Upper lobe of right lung (tissue), 1 donor: Measurements from ENCODE around the gene IPO13. TPM values are rescaled to one million over a fixed set of nuclear protein-coding genes. Genes with fewer than 3 reads are reported as not detected.
A peak's percentile ranks its signal among the peaks of the same experiment; 100 is the strongest.

Experiments
- ATAC-seq: fragments of 200-7000 bp; cut with Tn5 transposase; one replicate; pipeline ENCODE4 v1.9.1; 2020; ENCODE audit warnings: mild to moderate bottlenecking, moderate library complexity
- DNase-seq: peaks from one replicate; pipeline ENCODE4 v3.0.0-alpha.2; 2020
- H3K27ac ChIP-seq: fragments of 200-600 bp; one replicate; pipeline ENCODE4 v1.8.0; 2022
- H3K27me3 ChIP-seq: fragments of 200-600 bp; one replicate; pipeline ENCODE4 v1.8.0; 2022; ENCODE audit warnings: mild to moderate bottlenecking
- H3K36me3 ChIP-seq: fragments of 200-600 bp; one replicate; pipeline ENCODE4 v1.8.0; 2022
- H3K4me1 ChIP-seq: fragments of 200-600 bp; one replicate; pipeline ENCODE4 v1.8.0; 2022
- H3K4me3 ChIP-seq: fragments of 200-600 bp; one replicate; pipeline ENCODE4 v1.8.0; 2022; ENCODE audit warnings: mild to moderate bottlenecking
- H3K9me3 ChIP-seq: fragments of 200-600 bp; one replicate; pipeline ENCODE4 v1.8.0; 2022
- intact Hi-C: fragments of 100-400 bp; cut with DNase I; formaldehyde crosslinking; loops from one replicate; pipeline ENCODE4 v1.11.0; 2022
- total RNA-seq: library from RNA; stranded (reverse); fragmentation: NEBNext Ultra II Directional; extraction: Animal tissue kit (Norgen Biotek cat#: 25700); gene quantifications from one replicate; pipeline ENCODE4 v1.2.1, GENCODE V29; 2021
- TF ChIP-seq, protein P1 (sequence below): fragments of 200-600 bp; IDR thresholded peaks from one replicate; pipeline ENCODE4 v1.8.0; 2022; ENCODE audit warnings: antibody characterized with exemption
- donor health status: DM: no; HTN: yes; CAD: no; lungs with severe emphysema.

The IPO13 gene
- total RNA-seq, 1 donor from 2014 or later = 24.9 TPM

DNA sequence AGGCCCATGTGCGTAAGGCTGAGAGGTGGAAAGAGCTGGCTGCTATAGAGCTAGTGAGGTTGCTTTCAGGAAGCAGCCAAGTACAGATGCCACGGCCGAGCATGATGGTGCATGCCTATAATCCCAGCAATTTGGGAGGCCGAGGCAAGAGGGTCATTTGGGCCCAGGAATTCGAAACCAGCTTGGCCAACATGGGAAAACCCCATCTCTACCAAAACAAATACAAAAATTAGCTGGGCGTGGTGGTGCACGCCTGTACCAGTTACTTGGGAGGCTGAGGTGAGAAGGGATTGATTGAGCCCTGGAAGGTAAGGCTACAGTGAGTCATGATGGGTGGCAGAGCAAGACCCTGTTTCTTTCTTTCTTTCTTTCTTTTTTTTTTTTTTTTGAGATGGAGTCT lies 47.3 kb downstream of the IPO13 start:
- no peak for DNase-seq
- Histone ChIP-seq H3K27ac (no peak overlapping the region), H3K27me3 (no peaks in the 10 kb centered on the region), H3K36me3 (no peaks in the 10 kb centered on the region), H3K4me1 (peaks cover 10% of the 10 kb centered on the region), H3K4me3 (no peak overlapping the region), H3K9me3 (no peaks in the 10 kb centered on the region)
- intact Hi-C loops = no loop called here
- ATAC-seq = no peak
- TF ChIP-seq, protein P1, sequence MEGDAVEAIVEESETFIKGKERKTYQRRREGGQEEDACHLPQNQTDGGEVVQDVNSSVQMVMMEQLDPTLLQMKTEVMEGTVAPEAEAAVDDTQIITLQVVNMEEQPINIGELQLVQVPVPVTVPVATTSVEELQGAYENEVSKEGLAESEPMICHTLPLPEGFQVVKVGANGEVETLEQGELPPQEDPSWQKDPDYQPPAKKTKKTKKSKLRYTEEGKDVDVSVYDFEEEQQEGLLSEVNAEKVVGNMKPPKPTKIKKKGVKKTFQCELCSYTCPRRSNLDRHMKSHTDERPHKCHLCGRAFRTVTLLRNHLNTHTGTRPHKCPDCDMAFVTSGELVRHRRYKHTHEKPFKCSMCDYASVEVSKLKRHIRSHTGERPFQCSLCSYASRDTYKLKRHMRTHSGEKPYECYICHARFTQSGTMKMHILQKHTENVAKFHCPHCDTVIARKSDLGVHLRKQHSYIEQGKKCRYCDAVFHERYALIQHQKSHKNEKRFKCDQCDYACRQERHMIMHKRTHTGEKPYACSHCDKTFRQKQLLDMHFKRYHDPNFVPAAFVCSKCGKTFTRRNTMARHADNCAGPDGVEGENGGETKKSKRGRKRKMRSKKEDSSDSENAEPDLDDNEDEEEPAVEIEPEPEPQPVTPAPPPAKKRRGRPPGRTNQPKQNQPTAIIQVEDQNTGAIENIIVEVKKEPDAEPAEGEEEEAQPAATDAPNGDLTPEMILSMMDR = no peak

DNA sequence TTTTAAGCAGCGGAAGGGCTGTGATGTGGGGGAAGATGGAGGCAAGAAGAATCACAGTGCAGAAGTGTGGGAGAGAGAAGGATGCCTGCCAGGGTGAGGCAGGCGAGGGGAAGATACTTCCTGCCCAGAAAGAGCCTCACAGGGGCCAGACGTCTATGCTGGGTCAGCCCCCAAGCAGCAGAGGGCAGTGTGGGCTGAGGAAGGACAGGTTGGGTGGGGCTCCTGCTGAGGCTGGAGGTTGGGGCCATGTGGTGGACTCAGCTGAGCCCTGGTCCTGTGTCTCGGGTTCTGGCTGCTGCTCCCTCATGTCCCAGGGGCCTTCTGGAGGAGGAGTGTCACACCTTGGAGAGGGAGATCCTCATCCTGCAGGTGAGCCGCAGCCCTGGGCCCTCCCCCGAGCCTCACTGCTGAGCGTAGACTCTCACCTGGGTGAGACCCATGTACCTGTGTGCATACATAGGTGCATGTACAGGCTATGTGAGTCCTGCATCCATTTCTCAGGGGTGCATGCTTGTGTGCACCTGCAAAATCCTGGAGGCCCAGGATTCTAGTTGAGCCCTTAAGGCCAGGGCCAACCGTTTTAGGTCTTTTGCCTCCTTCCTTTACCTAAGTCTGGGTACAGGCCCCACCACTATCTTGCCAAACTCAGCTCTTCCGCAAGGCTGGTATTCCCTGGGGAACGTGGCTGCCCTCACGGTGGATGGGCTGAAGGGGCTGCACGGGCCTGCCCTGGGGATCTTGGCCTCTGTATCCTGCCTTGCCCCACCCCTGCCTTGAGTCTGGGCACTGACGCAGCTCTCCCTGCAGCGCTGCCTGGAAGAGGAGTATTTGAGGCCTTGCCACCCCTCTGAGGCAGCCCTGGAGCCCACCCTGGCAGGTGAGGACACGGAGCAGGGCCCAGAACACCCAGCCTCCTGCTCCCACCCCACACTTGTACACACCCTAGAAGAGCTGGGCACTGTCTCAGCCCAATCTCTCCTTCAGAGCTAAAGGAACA lies 48.3 kb downstream of the IPO13 start:
- H3K9me3 ChIP-seq = no peaks in the 10 kb centered on the region
- TF ChIP-seq, protein P1 = peak; percentile 10
- H3K36me3 ChIP-seq = peaks cover 7% of the 10 kb centered on the region
- intact Hi-C loops = no loop called here
- peaks cover 10% of the 10 kb centered on the region for H3K4me1 ChIP-seq
- no peak overlapping the region for H3K27ac ChIP-seq
- no peak overlapping the region for H3K4me3 ChIP-seq
- DNase-seq = no peak
- H3K27me3 ChIP-seq = no peaks in the 10 kb centered on the region
- ATAC-seq = no peak

DNA sequence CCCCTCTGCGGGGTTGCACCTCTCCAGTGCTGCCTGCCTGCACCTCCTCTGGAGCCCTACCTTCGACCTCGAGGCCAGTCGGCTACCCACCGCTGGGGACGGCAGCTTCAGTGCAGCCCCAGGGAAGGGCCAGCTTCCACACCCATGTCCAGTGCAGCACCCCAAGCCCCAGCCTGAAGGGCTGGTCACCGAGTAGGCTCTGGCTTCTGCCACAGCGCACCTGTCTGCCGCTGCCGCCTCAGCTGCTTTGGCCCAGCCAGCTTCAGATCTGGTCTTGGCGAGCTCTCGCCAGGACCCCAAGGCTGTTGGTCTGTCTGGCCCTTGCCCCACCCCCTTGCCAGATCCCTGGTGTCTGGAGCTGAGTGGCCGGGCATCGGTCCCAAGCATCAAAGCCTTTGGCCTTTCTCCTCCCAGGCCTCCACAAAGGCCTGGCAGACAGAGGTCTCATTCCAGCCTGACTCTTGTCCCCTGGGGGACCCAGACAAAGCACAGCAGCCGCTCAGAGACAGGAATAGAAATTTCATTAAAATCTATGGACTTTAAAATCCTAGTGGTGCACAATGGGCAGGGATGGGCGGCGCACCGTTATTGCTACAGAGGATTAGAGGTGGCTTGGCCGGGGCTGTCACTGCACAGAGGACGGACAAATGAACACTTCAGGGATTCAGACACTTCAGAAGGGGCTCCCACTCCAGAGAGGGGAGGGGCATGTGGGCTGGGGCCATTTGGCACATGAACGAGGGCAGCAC lies 49.4 kb downstream of the IPO13 start:
- H3K4me3 ChIP-seq = no peak overlapping the region
- peaks cover 3% of the 10 kb centered on the region for H3K4me1 ChIP-seq
- no peak for DNase-seq
- no peaks in the 10 kb centered on the region for H3K27me3 ChIP-seq
- no peaks in the 10 kb centered on the region for H3K9me3 ChIP-seq
- TF ChIP-seq, protein P1 = no peak
- H3K36me3 ChIP-seq = peaks cover 14% of the 10 kb centered on the region
- intact Hi-C loops = no loop called here
- H3K27ac ChIP-seq = no peak overlapping the region
- no peak for ATAC-seq

DNA sequence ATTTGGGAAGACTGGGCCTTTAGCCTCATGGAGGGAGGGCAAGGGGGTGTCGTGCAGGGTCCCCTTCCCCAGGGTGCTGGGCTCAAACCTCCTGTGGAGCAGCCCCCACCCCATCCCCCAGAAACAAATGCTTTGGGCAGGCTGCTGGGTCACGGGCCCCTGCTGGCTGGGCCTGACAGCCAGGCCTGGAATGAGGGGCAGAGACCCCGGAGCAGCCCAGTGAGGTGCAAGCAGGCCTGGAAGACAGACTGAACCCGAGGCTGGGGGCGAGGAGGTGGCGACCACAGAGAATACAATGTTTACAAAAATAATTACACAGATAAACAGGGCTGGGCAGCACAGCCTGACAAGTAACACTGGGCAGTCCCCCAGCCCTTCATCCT lies 50.0 kb downstream of the IPO13 start:
- TF ChIP-seq, protein P1 = no peak
- Histone ChIP-seq H3K4me3 (no peak overlapping the region), H3K36me3 (peaks cover 14% of the 10 kb centered on the region), H3K27ac (no peak overlapping the region), H3K9me3 (no peaks in the 10 kb centered on the region), H3K4me1 (peaks cover 3% of the 10 kb centered on the region), H3K27me3 (no peaks in the 10 kb centered on the region)
- intact Hi-C loops = no loop called here
- ATAC-seq (no peak), DNase-seq (no peak)

DNA sequence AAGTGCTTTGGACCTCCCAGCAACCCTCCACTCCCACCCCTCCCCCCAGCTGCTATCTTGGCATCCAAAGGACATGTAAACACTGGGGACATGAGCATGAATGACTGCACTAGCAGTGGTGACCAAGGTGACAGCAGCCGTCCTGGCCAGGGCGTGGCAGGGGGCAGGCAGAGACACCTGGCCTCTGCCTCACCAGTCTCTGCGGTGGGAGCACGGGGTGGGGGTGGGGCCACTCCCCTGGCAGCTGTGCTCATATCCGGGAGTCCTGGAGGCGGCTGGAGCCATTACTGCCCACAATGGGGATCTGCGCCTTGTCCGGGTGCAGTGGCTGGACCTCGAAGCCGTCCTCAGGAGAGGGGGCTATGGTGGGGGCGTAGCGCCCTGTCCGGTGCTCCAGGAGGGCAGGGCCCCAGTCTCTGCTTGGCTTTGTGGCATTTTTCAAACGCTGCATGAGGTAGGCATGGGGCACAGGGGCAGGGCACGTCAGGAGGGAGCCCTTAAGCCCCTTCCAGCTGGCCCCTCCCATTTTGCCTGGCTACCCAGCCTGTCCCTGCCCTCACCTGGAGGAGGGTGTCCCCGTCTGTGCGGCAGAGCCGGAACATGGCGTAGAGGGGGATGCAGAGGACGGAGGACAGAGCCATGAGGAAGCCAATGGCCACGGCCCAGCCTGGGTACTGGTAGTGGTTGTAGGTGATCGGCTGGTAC lies 50.7 kb downstream of the IPO13 start:
- TF ChIP-seq, protein P1 = no peak
- no peaks in the 10 kb centered on the region for H3K4me1 ChIP-seq
- H3K27ac ChIP-seq = no peak overlapping the region
- no peak for ATAC-seq
- no peak overlapping the region for H3K4me3 ChIP-seq
- H3K27me3 ChIP-seq = no peaks in the 10 kb centered on the region
- DNase-seq = no peak
- intact Hi-C loops = no loop called here
- no peaks in the 10 kb centered on the region for H3K9me3 ChIP-seq
- peaks cover 14% of the 10 kb centered on the region for H3K36me3 ChIP-seq
